HFFc6 (cell line): Measurements from ENCODE around the gene MSI2. TPM values are rescaled to one million over a fixed set of nuclear protein-coding genes. Genes with fewer than 3 reads are reported as not detected.

Experiments used
- DNase-seq: peaks from one replicate; pipeline ENCODE4 v3.0.0-alpha.2; 2018
- H3K27ac Mint-ChIP-seq: 2 replicates; pipeline ENCODE4 v1.8.0; 2020; ENCODE audit warnings: mild to moderate bottlenecking, mixed read lengths
- H3K27me3 Mint-ChIP-seq: 2 replicates; pipeline ENCODE4 v1.8.0; 2021; ENCODE audit warnings: mild to moderate bottlenecking, moderate library complexity, mixed read lengths; ENCODE audit not compliant: insufficient read depth
- H3K36me3 Mint-ChIP-seq: 2 replicates; pipeline ENCODE4 v1.8.0; 2021; ENCODE audit warnings: low read depth, mixed read lengths
- H3K4me1 Mint-ChIP-seq: 2 replicates; pipeline ENCODE4 v1.8.0; 2020; ENCODE audit warnings: low read depth, mixed read lengths
- H3K4me3 Mint-ChIP-seq: 2 replicates; pipeline ENCODE4 v1.8.0; 2020; ENCODE audit warnings: mild to moderate bottlenecking, moderate library complexity, mixed read lengths
- H3K9me3 Mint-ChIP-seq: 2 replicates; pipeline ENCODE4 v1.8.0; 2020; ENCODE audit warnings: mild to moderate bottlenecking, mixed read lengths
- CTCF ChIP-seq: fragments of 200-600 bp; sonication (generic); IDR thresholded peaks from 2 replicates; pipeline ENCODE4 v1.5.0; 2021; ENCODE audit warnings: antibody characterized with exemption, mild to moderate bottlenecking
- total RNA-seq, 6 experiments: library from RNA; stranded (reverse); fragmentation: NEBNext Ultra II Directional; extraction: Animal tissue kit (Norgen Biotek cat#: 25700); gene quantifications; 2 replicates in 1 of 6; 3 replicates in 5 of 6; pipeline ENCODE4 v1.2.3, GENCODE V29; 2021

The MSI2 gene
- total RNA-seq, 6 experiments from 2014 or later, result 53.5 to 71.7 (median 55.0) TPM

- Mint-ChIP-seq H3K9me3 (no peaks in the 10 kb centered on the region), H3K4me3 (no peak overlapping the region), H3K27me3 (no peaks in the 10 kb centered on the region), H3K4me1 (peaks cover 9% of the 10 kb centered on the region), H3K27ac (no peak overlapping the region), H3K36me3 (no peaks in the 10 kb centered on the region; the same call in 1 of the 2 replicates)
- DNase-seq, result no peak
- no peak for TF ChIP-seq CTCF
Measured at GRCh38 chr17:57505841-57506773, 249.8 kb downstream of the MSI2 start.

- TF ChIP-seq CTCF, result no peak
- Mint-ChIP-seq H3K4me1 (peaks cover 9% of the 10 kb centered on the region), H3K4me3 (no peak overlapping the region), H3K36me3 (no peaks in the 10 kb centered on the region; the same call in 1 of the 2 replicates), H3K27ac (no peak overlapping the region), H3K27me3 (no peaks in the 10 kb centered on the region), H3K9me3 (no peaks in the 10 kb centered on the region)
- no peak for DNase-seq
Measured at GRCh38 chr17:57506774-57507127, 250.4 kb downstream of the MSI2 start.

- H3K36me3 Mint-ChIP-seq, result no peaks in the 10 kb centered on the region; the same call in 1 of the 2 replicates
- no peak for TF ChIP-seq CTCF
- no peak overlapping the region for H3K27ac Mint-ChIP-seq
- no peaks in the 10 kb centered on the region for H3K9me3 Mint-ChIP-seq
- no peak for DNase-seq
- peaks cover 4% of the 10 kb centered on the region for H3K4me1 Mint-ChIP-seq
- no peak overlapping the region for H3K4me3 Mint-ChIP-seq
- no peaks in the 10 kb centered on the region for H3K27me3 Mint-ChIP-seq
Measured at GRCh38 chr17:57507828-57508227, 251.5 kb downstream of the MSI2 start.

- no peaks in the 10 kb centered on the region for H3K27me3 Mint-ChIP-seq
- no peaks in the 10 kb centered on the region; the same call in 1 of the 2 replicates for H3K36me3 Mint-ChIP-seq
- TF ChIP-seq CTCF, result no peak
- no peaks in the 10 kb centered on the region for H3K9me3 Mint-ChIP-seq
- peaks cover 5% of the 10 kb centered on the region for H3K4me1 Mint-ChIP-seq
- no peak overlapping the region for H3K4me3 Mint-ChIP-seq
- no peak overlapping the region for H3K27ac Mint-ChIP-seq
- no peak for DNase-seq
Measured at GRCh38 chr17:57508671-57509070, 252.3 kb downstream of the MSI2 start.

GRCh38 chr17:57511475-57512123 is 255.3 kb downstream of the MSI2 start:
- Mint-ChIP-seq H3K4me3 (no peak overlapping the region), H3K4me1 (peaks cover 32% of the 10 kb centered on the region), H3K27ac (no peak overlapping the region), H3K36me3 (no peaks in the 10 kb centered on the region; the same call in 1 of the 2 replicates), H3K27me3 (no peaks in the 10 kb centered on the region), H3K9me3 (no peaks in the 10 kb centered on the region)
- DNase-seq, result no peak
- TF ChIP-seq CTCF, result no peak
